Prostate gland (tissue), 2 donors: Measurements from ENCODE around the gene ARSJ.

Source experiments
- CTCF ChIP-seq, 4 experiments: fragments of 200-600 bp in 2 of 4; fragments of 450-650 bp in 2 of 4; sonication (generic) in 2 of 4; IDR thresholded peaks; 1 replicate in 3 of 4; 2 replicates in 1 of 4; pipeline ENCODE4 v1.5.1; 2016 to 2019; ENCODE audit warnings: antibody characterized with exemption in 4 of 4, mild to moderate bottlenecking in 2 of 4, moderate library complexity in 2 of 4
- POLR2A ChIP-seq: fragments of 450-650 bp; IDR thresholded peaks from one replicate; pipeline ENCODE4 v1.6.1; 2016; ENCODE audit warnings: antibody characterized with exemption, mild to moderate bottlenecking
- POLR2AphosphoS5 ChIP-seq: sonication (generic); formaldehyde crosslinking; IDR thresholded peaks from one replicate; pipeline ENCODE4 v1.6.1; 2017; ENCODE audit warnings: antibody characterized with exemption

- TF ChIP-seq POLR2A: no peak
- TF ChIP-seq CTCF (IDR thresholded peaks at IDR 0.05): no peak
- no peak for TF ChIP-seq POLR2AphosphoS5
These were observed 40.5 kb upstream of the ARSJ start for GRCh38 chr4:114019969-114020358.
